Type B pancreatic cell (in vitro differentiated cells): Measurements from ENCODE around the gene ARHGAP6. TPM values are rescaled to one million over a fixed set of nuclear protein-coding genes. Genes with fewer than 3 reads are reported as not detected.

Experiments used
- DNase-seq: peaks from one replicate; pipeline ENCODE4 v3.0.0; 2021; ENCODE audit warnings: mixed read lengths; ENCODE audit not compliant: unreplicated experiment; ENCODE audit errors: extremely low spot score
- H3K27ac Mint-ChIP-seq: 2 replicates; pipeline ENCODE4 v1.8.0; 2021; ENCODE audit warnings: mild to moderate bottlenecking, mixed read lengths
- H3K27me3 Mint-ChIP-seq: 2 replicates; pipeline ENCODE4 v1.8.0; 2021; ENCODE audit warnings: mixed read lengths
- H3K36me3 Mint-ChIP-seq: 2 replicates; pipeline ENCODE4 v1.8.0; 2021; ENCODE audit warnings: mixed read lengths
- H3K4me1 Mint-ChIP-seq: one replicate; pipeline ENCODE4 v1.8.0; 2021; ENCODE audit warnings: mixed read lengths; ENCODE audit not compliant: unreplicated experiment
- H3K4me3 Mint-ChIP-seq: 2 replicates; pipeline ENCODE4 v1.8.0; 2021; ENCODE audit warnings: mild to moderate bottlenecking, mixed read lengths
- H3K9me3 Mint-ChIP-seq: 2 replicates; pipeline ENCODE4 v1.8.0; 2021; ENCODE audit warnings: mixed read lengths
- CTCF ChIP-seq: fragments of 200-600 bp; sonication (generic); conservative IDR thresholded peaks from 2 replicates; pipeline ENCODE4 v1.5.0; 2021; ENCODE audit warnings: antibody characterized with exemption, mild to moderate bottlenecking
- total RNA-seq: library from RNA; stranded (reverse); gene quantifications from 2 replicates; pipeline ENCODE4 v1.2.1, GENCODE V29; 2021; ENCODE audit warnings: low replicate concordance

Gene ARHGAP6
- total RNA-seq, 1 donor from 2014 or later: 10.1 TPM

GRCh38 chrX:11298600-11298999, 367.1 kb downstream of the ARHGAP6 start:
- H3K36me3 Mint-ChIP-seq: no peaks in the 10 kb centered on the region
- DNase-seq: no peak
- no peak overlapping the region for H3K4me3 Mint-ChIP-seq
- no peaks in the 10 kb centered on the region for H3K27me3 Mint-ChIP-seq
- no peaks in the 10 kb centered on the region for H3K9me3 Mint-ChIP-seq
- H3K27ac Mint-ChIP-seq: no peak overlapping the region
- TF ChIP-seq CTCF: no peak
- H3K4me1 Mint-ChIP-seq: no peaks in the 10 kb centered on the region

GRCh38 chrX:11296051-11296450, 369.7 kb downstream of the ARHGAP6 start:
- no peak overlapping the region for H3K27ac Mint-ChIP-seq
- DNase-seq: no peak
- no peaks in the 10 kb centered on the region for H3K9me3 Mint-ChIP-seq

GRCh38 chrX:11293113-11293512, 372.6 kb downstream of the ARHGAP6 start, which contains the start of gene AMELX:
Gene AMELX (plus strand): TSS chrX:11293413. CDS start chrX:11294789, 1,376 bp downstream.
- no peaks in the 10 kb centered on the region for H3K27me3 Mint-ChIP-seq
- H3K4me1 Mint-ChIP-seq: no peaks in the 10 kb centered on the region
- no peak within 1 kb of the TSS for H3K27ac Mint-ChIP-seq
- no peak within 1 kb of the TSS for H3K4me3 Mint-ChIP-seq
- TF ChIP-seq CTCF: no peak
- no peaks in the 10 kb centered on the region for H3K36me3 Mint-ChIP-seq
- DNase-seq: no peak
- peaks cover under 1% of the 10 kb centered on the region for H3K9me3 Mint-ChIP-seq

More at GRCh38 chrX:11296051-11296450, 369.7 kb downstream of the ARHGAP6 start:
- no peak overlapping the region for H3K4me3 Mint-ChIP-seq
- no peak for TF ChIP-seq CTCF
- no peaks in the 10 kb centered on the region for H3K36me3 Mint-ChIP-seq
- no peaks in the 10 kb centered on the region for H3K4me1 Mint-ChIP-seq
- no peaks in the 10 kb centered on the region for H3K27me3 Mint-ChIP-seq

GRCh38 chrX:11290416-11291102, 375.2 kb downstream of the ARHGAP6 start:
- H3K4me1 Mint-ChIP-seq: no peaks in the 10 kb centered on the region
- DNase-seq: no peak
- no peak for TF ChIP-seq CTCF
- H3K4me3 Mint-ChIP-seq: no peak overlapping the region
- no peak overlapping the region for H3K27ac Mint-ChIP-seq
- H3K9me3 Mint-ChIP-seq: peaks cover 6% of the 10 kb centered on the region
- H3K36me3 Mint-ChIP-seq: no peaks in the 10 kb centered on the region
- H3K27me3 Mint-ChIP-seq: no peaks in the 10 kb centered on the region

- no peaks in the 10 kb centered on the region for H3K27me3 Mint-ChIP-seq
- H3K27ac Mint-ChIP-seq: no peak overlapping the region
- no peaks in the 10 kb centered on the region for H3K36me3 Mint-ChIP-seq
- H3K4me3 Mint-ChIP-seq: no peak overlapping the region
- no peak for DNase-seq
- no peak for TF ChIP-seq CTCF
- no peaks in the 10 kb centered on the region for H3K4me1 Mint-ChIP-seq
- H3K9me3 Mint-ChIP-seq: peaks cover 6% of the 10 kb centered on the region
Observed at GRCh38 chrX:11287505-11287904, 378.2 kb downstream of the ARHGAP6 start.
